Subcutaneous abdominal adipose tissue (tissue), 5 donors: ENCODE data around the gene ZNF230.
A peak's percentile ranks its signal among the peaks of the same experiment; 100 is the strongest.

Experiments
- H3K27ac ChIP-seq: one replicate; pipeline ENCODE4 v1.7.0; 2013; ENCODE audit warnings: low read depth, mild to moderate bottlenecking, inconsistent platforms, low read length, moderate library complexity
- H3K27me3 ChIP-seq, 5 donors: one replicate each; pipeline ENCODE4 v1.7.0; 2013; ENCODE audit warnings: low read length in 5 of 5, inconsistent platforms in 1 of 5; ENCODE audit not compliant: control insufficient read depth in 5 of 5, insufficient read depth in 4 of 5
- H3K36me3 ChIP-seq, 5 donors: one replicate each; pipeline ENCODE4 v1.7.0; 2013; ENCODE audit warnings: low read length in 5 of 5; ENCODE audit not compliant: control insufficient read depth in 5 of 5, insufficient read depth in 5 of 5
- H3K4me1 ChIP-seq, 5 donors: one replicate each; pipeline ENCODE4 v1.7.0; 2013; ENCODE audit warnings: low read length in 5 of 5, mild to moderate bottlenecking in 3 of 5, moderate library complexity in 1 of 5; ENCODE audit not compliant: control insufficient read depth in 5 of 5, insufficient read depth in 5 of 5
- H3K4me3 ChIP-seq, 5 donors: one replicate each; pipeline ENCODE4 v1.7.0; 2013; ENCODE audit warnings: low read length in 5 of 5, low read depth in 1 of 5
- H3K9ac ChIP-seq, 5 donors: one replicate each; pipeline ENCODE4 v1.7.0; 2013; ENCODE audit warnings: low read length in 5 of 5, mild to moderate bottlenecking in 4 of 5, moderate library complexity in 3 of 5
- H3K9me3 ChIP-seq, 5 donors: one replicate each; pipeline ENCODE4 v1.7.0; 2013; ENCODE audit warnings: low read length in 5 of 5; ENCODE audit not compliant: control insufficient read depth in 5 of 5
- donor health status: healthy.
- donor health status: healthy.
- donor health status: healthy.
- donor health status: healthy.
- donor health status: healthy.

Gene ZNF230

DNA sequence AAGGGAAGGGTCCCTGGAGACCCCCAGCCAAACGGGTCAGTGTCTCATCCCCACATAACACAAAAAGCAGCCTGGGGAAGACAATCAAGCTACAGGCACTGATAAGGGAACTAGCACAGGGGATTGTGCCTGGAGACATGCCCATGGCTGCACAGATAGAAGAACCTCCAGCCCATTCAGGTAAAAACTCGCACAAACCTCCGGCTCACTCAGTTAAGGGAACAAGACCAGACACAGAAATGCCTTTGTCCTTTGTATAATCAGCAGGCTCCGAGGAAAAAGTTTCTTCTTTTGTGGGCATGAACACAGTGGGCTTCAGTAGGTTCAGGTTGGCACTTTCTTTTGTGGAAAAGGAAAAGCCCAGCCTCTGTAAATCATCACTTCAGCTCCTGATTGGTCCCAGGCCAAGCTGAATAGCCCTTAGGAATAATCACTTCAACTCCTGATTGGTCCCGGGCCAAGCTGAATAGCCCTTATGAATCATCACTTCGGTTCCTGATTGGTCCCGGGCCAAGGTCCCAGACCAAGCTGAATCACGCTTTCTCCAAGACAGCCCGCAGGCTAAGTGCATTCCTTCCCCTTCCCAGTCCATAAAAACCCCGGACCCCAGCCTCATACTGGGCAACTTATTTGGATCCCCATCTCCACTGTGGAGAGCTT, 5.0 kb upstream of the ZNF230 start:
- H3K27me3 ChIP-seq, result no peaks in the 10 kb centered on the region
- H3K4me1 ChIP-seq, result peaks cover 0 to 8% (median 6%) of the 10 kb centered on the region in 5 donors
- peaks cover 33 to 47% (median 38%) of the 10 kb centered on the region in 5 donors for H3K36me3 ChIP-seq
- H3K4me3 ChIP-seq, result peak overlapping the region in 1 of 5 donors; percentile 39
- no peak overlapping the region for H3K27ac ChIP-seq
- H3K9ac ChIP-seq, result no peak overlapping the region
- peaks cover 16 to 32% (median 25%) of the 10 kb centered on the region in 5 donors for H3K9me3 ChIP-seq

DNA sequence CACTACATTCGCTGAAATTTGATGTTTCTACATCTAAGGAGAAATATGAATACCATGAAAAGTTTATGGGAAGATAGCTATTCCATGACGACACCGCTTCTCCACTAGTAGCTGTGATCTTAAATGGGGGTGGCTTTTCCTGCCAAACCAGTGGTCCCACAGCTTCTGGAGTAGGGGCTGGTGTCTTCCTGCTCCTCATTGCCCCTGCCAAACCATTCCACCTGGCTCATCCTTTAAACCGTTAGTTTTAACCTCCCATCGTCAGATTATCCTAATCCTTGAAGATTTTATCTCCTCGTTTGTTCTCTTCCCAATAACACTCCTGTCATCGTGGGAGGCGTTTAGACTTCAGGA, 568 bp upstream of the ZNF230 start:
- H3K4me3 ChIP-seq, result peak overlapping the region; percentile 98 to 99 (median 99)
- H3K9me3 ChIP-seq, result peaks cover 12 to 23% (median 18%) of the 10 kb centered on the region in 5 donors
- no peaks in the 10 kb centered on the region for H3K27me3 ChIP-seq
- peak overlapping the region; percentile 72 for H3K27ac ChIP-seq
- peaks cover 3 to 11% (median 6%) of the 10 kb centered on the region in 5 donors for H3K36me3 ChIP-seq
- peak overlapping the region; percentile 77 to 93 (median 92) for H3K9ac ChIP-seq
- H3K4me1 ChIP-seq, result peaks cover 0 to 19% (median 18%) of the 10 kb centered on the region in 5 donors

DNA sequence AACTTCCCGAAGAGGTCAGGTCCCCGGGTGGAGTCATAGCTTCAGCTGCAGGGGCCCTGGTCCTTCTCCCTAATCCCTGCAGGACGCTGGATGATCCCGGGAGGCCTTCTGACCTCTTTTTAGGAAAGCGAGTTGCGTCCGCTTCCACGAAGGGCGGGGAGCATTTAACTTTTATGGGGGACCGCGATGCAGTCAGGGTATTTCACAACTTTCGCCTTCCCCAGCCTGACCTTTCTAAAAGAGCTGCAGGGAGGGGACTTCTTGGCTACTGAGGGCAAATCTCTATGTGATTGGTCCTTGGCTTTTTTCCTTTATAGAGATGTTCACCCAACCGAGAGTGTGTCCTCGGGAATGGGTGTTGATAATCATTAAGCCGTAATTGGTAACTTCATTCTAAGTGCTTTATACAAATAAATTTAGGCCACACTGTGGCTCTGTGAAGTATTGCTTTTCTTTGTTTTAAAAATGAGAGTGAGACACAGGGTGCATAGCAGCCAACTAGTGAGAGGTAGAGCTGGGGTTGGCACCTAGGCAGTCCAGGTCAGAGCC, 778 bp downstream of the ZNF230 start:
- Histone ChIP-seq H3K27ac (peak overlapping the region; percentile 72), H3K9me3 (peaks cover 9 to 26% (median 24%) of the 10 kb centered on the region in 5 donors), H3K9ac (peak overlapping the region; percentile 71 to 93 (median 92)), H3K36me3 (peaks cover 14 to 19% (median 16%) of the 10 kb centered on the region in 5 donors), H3K27me3 (no peaks in the 10 kb centered on the region), H3K4me3 (peak overlapping the region; percentile 98 to 99 (median 99)), H3K4me1 (peaks cover 0 to 19% (median 18%) of the 10 kb centered on the region in 5 donors)

DNA sequence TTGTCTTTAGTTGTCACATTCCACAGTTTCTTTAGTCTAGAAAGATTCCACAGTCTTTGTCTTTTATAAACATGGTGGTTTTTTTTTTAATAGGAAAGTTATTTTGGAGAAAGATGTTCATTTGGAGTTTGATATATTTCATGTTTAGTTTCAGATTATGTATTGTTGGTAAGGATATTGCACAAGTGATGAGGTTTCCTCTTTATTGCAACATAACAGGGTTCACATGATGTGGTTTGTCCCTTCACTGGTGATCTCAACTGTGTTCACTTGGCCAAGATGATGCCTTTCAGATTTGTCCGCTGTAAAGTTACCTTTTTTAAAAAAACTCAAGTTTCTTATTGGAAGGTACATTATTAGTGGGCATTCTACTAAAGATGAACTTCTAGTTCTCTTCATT, 3.2 kb downstream of the ZNF230 start:
- Histone ChIP-seq H3K4me1 (peaks cover 0 to 19% (median 18%) of the 10 kb centered on the region in 5 donors), H3K27ac (no peak overlapping the region), H3K9ac (no peak overlapping the region), H3K27me3 (no peaks in the 10 kb centered on the region), H3K4me3 (no peak overlapping the region), H3K9me3 (peaks cover 29 to 50% (median 46%) of the 10 kb centered on the region in 5 donors), H3K36me3 (peaks cover 39 to 41% (median 41%) of the 10 kb centered on the region in 5 donors)

DNA sequence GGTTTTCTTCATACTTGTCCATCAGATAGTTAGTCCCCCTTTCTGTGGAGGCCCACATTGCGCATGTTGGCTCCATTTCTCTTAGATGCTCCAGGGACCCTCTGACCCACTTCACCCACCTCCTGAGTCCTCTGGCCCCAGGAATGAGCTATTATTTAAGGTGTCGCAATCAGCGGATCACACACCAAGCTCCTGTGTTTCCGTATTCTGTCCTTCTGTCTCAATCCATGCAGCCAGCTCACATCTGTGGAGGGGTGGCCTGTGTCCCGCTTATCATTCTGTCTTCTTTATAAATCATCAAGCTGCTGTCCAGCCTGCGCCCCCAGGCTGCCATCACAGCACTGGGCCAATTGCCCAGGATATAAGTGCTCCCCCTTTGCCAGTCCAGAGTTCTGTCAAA, 4.7 kb downstream of the ZNF230 start:
- peaks cover 50 to 56% (median 54%) of the 10 kb centered on the region in 5 donors for H3K36me3 ChIP-seq
- no peak overlapping the region for H3K9ac ChIP-seq
- no peaks in the 10 kb centered on the region for H3K27me3 ChIP-seq
- no peak overlapping the region for H3K27ac ChIP-seq
- H3K9me3 ChIP-seq, result peaks cover 42 to 64% (median 58%) of the 10 kb centered on the region in 5 donors
- H3K4me3 ChIP-seq, result peak overlapping the region in 3 of 5 donors; percentile 13 to 32 (median 17)
- H3K4me1 ChIP-seq, result peaks cover 0 to 12% (median 11%) of the 10 kb centered on the region in 5 donors

DNA sequence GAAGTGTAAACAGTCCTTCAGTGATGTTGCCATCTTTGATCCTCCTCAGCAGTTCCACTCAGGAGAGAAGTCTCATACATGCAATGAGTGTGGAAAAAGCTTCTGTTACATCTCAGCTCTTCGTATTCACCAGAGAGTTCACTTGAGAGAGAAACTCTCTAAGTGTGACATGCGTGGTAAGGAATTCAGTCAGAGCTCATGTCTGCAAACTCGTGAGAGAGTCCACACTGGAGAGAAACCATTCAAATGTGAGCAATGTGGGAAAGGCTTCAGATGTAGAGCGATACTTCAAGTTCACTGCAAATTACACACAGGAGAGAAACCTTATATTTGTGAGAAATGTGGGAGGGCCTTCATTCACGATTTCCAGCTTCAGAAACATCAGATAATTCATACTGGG, 7.7 kb downstream of the ZNF230 start:
- no peaks in the 10 kb centered on the region for H3K27me3 ChIP-seq
- H3K27ac ChIP-seq, result no peak overlapping the region
- no peak overlapping the region for H3K9ac ChIP-seq
- no peaks in the 10 kb centered on the region for H3K4me1 ChIP-seq
- H3K36me3 ChIP-seq, result peaks cover 50 to 58% (median 56%) of the 10 kb centered on the region in 5 donors
- H3K9me3 ChIP-seq, result peaks cover 47 to 83% (median 76%) of the 10 kb centered on the region in 5 donors
- H3K4me3 ChIP-seq, result peak overlapping the region; percentile 3 to 58 (median 53)

DNA sequence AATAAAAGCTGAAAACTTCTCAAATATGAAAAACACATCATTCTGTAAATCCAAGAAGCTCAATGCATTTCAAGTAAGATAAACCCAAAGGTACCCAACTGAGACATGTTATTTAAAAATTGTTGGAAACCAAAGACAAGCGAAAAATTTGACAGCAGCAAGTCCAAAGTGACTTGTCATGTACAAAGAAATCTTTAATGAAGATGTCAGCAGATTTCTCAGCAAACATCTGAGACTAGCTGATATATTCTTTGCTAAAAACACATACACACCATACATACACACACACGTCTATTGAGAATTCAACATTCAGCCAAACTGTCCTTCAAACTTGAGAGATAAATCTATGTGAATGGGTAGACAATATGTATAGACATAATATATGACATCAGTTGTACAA, 16.7 kb downstream of the ZNF230 start:
- no peaks in the 10 kb centered on the region for H3K27me3 ChIP-seq
- no peak overlapping the region for H3K4me3 ChIP-seq

DNA sequence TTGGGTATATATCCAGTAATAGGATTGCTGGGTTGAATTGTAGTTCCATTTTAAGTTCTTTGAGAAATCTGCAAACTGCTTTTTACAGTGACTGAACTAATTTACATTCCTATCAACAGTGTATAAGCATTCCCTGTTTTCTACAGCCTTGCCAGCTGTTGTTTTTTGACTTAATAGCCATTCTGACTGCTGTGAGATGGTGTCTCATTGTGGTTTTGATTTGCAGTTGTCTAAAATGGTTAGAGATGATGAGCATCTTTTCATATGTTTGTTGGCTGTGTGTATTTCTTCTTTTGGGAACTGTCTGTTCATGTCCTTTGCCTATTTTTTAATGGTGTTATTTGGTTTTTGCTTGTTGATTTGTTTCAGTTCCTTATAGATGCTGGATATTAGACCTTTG, 18.5 kb downstream of the ZNF230 start:
- H3K9me3 ChIP-seq, result peaks cover 4 to 19% (median 8%) of the 10 kb centered on the region in 5 donors
- peaks cover 0 to 14% (median 13%) of the 10 kb centered on the region in 5 donors for H3K4me1 ChIP-seq
- no peak overlapping the region for H3K9ac ChIP-seq
- H3K27ac ChIP-seq, result no peak overlapping the region
- H3K36me3 ChIP-seq, result no peaks in the 10 kb centered on the region
- H3K4me3 ChIP-seq, result no peak overlapping the region
- H3K27me3 ChIP-seq, result no peaks in the 10 kb centered on the region

More for the DNA sequence above, 16.7 kb downstream of the ZNF230 start:
- H3K9ac ChIP-seq, result no peak overlapping the region
- H3K4me1 ChIP-seq, result peaks cover 0 to under 1% (median 0%) of the 10 kb centered on the region in 5 donors
- no peak overlapping the region for H3K27ac ChIP-seq
- peaks cover 4 to 30% (median 13%) of the 10 kb centered on the region in 5 donors for H3K9me3 ChIP-seq
- no peaks in the 10 kb centered on the region for H3K36me3 ChIP-seq

DNA sequence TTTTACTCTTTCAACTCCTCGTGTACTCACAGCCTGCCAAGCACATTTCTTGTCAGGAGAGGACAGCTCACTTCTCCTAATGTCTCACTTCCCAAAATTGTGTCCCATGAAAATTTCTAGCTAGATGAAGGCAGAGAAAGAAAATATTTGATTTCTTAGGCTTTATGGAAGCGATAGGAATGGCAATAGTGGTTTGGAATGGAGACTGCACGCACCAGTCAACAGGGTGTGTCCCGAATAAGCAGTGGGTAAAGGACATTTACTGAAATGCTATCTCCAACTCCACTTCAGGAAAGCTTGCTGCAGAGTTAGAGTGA, 22.1 kb downstream of the ZNF230 start:
- Histone ChIP-seq H3K4me1 (peaks cover 0 to 15% (median 14%) of the 10 kb centered on the region in 5 donors), H3K9me3 (peaks cover 12 to 39% (median 18%) of the 10 kb centered on the region in 5 donors), H3K36me3 (peaks cover 27 to 33% (median 32%) of the 10 kb centered on the region in 5 donors), H3K27ac (peak overlapping the region; percentile 60), H3K27me3 (no peaks in the 10 kb centered on the region), H3K4me3 (peak overlapping the region; percentile 70 to 94 (median 92)), H3K9ac (peak overlapping the region in 3 of 5 donors; percentile 74 to 88 (median 87))
